Dedifferentiated amniotic fluid mesenchymal stem cell (primary cell): Measurements from ENCODE around the gene PDCD1.

ENCODE experiments used
- DNase-seq: peaks from one replicate; pipeline ENCODE4 v3.0.0-alpha.2; 2016; ENCODE audit errors: extremely low spot score

The PDCD1 gene

DNA sequence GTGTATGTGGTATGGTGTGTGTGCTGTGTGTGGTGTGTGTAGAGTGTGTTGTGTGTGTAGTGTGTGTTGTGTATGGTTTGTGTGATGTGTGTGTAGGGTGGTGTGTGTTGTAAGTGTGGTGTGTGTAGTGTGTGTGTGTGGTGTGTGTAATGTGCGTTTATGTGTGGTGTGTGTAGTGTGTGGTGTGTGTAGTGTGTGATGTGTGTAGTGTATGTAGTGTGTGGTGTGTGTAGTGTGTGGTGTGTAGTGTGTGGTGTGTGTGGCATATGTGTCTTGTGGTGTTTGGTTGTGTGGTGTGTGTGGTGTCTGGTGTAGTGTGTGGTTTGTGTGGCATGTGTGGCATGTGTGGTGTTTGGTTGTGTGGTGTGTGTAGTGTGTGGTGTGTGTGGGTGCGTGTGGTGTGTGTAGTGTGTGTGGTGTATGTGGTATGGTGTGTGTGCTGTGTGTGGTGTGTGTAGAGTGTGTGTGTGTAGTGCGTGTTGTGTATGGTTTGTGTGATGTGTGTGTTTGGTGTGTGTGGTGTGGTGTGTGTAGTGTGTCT lies 6.8 kb upstream of the PDCD1 start:
- no peak for DNase-seq

DNA sequence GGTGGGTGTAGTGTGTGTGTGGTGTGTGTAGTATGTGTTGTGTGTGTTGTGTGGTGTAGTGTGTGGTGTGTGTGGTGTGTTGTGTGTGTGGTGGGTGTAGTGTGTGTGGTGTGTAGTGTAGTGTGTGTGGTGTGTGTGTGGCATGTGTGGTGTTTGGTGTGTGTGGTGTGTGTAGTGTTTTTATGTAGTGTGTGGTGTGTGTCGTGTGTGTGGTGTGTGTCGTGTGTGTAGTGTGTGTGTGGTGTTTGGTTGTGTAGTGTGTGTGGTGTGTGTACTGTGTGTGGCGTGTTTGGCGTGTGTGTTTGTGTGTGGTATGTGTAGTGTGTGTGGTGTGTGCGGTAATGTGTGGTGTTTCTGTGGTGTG lies 6.1 kb upstream of the PDCD1 start:
- DNase-seq, result no peak

DNA sequence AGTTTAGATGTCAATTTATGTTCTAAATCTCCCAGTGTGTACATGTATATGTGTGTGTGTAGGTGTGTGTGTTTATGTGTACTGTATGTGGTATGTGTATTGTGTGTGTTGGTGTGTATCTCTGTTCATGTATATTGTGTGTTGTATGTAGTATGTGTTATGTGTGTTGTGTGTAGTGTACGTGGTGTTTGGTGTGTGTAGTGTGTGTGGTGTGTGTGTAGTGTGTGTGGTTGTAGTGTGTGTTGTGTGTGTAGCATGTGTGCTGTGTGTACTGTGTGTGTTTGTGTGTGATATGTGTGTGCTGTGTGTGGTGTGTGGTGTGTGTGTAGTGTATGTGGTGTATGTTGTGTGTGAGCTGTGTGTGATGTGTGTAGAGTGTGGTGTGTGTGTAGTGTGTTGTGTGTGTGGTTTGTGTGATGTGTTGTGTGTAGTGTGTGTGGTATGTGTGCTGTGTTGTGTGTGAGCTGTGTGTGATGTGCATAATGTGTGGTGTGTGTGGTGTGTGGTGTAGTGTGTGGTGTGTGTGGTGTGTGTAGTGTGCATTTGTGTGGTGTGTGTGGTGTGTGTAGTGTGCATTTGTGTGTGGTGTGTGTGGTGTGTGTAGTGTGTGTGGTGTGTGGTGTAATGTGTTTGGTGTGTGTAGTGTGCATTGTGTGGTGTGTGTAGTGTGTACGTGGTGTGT lies 5.6 kb upstream of the PDCD1 start:
- DNase-seq, result no peak

DNA sequence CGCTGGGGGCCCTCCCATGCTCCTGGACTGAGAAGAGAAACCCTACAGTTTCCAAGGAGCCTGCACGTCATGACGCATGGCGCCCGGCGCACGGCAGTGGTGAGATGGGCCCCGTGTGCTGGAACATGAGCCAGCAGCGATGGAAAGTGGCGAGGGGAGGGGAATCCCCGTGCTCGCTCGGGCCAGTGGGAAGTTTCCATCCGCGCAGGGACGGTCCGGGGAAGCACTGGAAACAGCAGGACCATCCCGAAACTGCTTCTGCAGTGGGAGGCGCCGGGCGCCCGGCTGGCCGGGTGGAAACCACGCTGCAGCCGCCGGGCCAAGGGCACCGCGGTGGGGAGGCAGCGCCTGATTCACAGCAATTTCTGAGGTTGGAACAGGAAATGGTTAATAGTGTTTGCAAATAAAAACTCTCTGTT lies 4.9 kb upstream of the PDCD1 start:
- no peak for DNase-seq

GRCh38 chr2:241862775-241863535 lies 4.3 kb upstream of the PDCD1 start:
- no peak for DNase-seq

DNA sequence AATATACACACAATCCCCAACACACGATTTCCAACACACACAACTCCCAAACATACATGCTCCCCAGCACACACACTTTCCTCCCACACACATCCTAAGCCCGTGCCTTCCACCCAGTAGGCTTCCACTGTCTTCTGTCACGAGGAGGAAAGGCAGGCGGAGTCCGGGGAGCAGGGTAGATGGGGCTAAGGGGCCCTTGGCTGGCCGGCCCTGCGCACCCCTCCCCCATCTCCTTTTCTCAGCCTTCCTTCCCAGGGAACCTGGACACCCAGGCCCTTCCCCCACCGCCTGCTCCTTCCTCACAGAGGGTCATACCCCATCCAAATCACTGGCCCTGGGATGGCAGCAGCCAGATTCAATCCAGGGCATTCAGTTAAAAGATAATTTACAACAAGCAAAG lies 3.4 kb upstream of the PDCD1 start:
- DNase-seq, result no peak

- DNase-seq, result no peak
Observed at GRCh38 chr2:241861264-241861663, 2.6 kb upstream of the PDCD1 start.

DNA sequence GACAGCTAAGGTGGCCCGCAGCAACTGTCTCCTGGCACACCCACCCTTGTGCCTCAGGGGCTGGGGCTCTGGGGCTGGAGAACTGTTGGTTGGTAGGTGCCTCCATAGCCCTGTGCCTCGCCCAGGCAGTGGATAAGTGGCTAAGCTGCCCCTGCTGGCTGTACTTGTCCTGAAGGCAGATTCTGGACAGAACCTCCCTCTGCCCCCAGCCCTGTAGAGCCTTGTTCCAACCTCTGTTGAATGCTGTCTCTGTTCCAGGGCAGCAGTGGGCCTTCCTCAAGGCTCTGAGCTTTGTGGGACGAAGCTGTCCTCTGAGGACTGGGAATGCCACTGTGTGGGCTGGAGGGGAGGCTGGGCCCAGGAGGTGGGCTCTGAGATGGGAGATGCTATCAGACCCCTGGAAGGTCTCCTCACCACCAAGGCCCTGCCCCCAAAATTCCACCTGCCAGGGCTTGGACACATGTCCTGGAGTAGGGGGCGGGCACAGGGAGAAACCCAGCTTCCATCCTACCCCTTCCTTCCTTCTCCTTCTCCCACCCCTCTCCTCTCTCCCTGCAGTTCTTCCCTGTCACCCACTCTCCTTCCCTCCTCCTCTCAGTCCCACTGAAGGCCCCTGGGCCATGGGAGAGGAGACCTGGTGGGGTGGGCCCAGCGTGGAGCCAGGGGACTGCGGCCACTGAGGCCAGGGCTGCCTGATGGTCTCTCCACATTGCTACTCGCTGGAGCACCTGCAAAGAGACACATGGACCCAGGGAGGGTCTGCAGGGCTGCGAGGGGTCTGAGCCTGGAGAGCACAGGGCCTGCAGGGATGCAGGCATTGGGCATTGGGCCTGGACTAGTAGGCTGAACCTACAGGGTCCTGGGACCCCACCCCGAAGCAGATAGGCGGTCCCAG lies 1.7 kb upstream of the PDCD1 start:
- DNase-seq, result no peak

DNA sequence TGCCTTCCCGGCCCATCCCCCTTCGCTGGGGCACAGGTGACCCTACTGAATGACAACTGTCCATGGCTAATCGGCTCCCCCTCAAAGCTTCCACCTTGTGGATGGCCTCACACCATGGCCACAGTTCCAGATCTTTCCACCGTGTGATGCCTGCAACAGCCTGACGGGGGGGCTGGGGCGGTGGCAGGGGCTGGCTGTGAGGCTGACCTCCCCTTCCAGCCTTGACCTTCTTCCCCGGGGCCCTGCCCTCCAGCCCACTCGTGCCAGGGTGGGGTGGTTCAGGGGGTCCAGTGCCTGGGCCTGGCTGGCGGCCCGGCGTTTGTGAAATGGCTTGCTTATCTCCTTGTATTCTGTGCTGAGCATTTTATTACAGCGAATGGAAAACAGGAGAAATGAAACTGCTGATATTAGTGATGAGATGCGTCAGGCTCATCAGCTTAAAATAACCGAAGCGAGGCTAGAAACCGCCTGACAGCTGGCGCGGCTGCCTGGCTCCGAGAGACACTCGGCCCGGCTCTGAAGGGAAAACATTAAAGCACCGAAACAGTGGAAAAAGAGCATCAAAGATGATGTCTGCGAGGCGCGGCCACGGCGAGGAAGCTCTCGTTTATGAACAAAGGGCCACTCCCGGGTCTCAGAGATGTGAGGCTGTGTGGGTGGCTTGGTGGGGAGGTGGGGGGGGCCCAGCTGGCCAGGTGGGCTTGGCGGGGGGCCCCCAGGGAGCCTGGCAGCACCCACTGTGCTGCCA lies 916 bp upstream of the PDCD1 start:
- no peak for DNase-seq

DNA sequence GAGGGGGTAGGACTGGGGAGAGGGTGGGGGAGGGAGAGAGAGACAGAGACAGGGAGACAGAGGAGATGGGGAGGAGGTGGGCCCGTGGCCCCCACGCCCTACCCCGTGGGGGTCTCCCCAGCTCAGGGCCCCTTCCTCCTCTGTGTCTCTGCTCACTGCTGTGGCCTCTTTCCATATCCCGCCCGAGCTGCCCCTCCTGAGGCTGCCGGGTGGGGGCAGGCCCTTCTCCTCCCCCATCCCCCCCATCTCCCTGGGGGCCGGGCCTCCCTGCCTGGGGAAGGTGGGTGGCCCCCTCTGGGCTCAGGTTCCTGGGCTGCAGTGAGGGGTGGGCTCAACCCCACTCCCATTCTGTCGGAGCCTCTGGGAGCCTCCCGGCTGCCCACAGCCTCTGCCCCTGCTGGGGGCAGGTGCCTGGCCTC lies 332 bp upstream of the PDCD1 start:
- no peak for DNase-seq

DNA sequence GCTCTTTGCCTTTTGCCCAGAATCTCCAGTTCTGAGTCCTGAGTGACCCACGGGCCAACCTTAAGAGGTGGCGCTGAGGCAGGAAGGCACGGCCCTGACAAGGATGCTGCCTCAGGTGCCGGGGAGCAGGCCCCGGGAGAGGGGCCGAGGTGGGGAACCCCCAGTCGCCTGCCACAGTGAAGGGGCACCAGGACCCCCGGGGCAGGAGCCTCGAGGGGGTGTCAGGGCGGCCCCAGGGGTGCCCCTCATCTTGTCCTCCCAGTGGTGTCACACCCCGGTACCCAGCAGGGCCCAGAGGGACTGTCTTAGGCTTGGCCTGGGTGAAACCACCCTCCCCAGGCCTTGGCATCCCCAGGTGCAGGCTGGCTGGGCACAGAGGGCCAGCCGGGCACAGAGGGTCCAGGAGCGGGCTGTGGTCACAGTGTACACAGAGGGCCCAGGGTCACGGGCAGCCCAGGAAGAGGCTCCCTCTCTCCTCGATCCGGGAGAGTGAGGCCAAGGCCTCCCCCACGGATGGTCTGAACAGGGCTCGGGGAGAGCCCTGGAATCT lies 1.0 kb downstream of the PDCD1 start:
- DNase-seq, result no peak

- DNase-seq, result no peak
Observed at GRCh38 chr2:241857041-241857541, 1.6 kb downstream of the PDCD1 start.

DNA sequence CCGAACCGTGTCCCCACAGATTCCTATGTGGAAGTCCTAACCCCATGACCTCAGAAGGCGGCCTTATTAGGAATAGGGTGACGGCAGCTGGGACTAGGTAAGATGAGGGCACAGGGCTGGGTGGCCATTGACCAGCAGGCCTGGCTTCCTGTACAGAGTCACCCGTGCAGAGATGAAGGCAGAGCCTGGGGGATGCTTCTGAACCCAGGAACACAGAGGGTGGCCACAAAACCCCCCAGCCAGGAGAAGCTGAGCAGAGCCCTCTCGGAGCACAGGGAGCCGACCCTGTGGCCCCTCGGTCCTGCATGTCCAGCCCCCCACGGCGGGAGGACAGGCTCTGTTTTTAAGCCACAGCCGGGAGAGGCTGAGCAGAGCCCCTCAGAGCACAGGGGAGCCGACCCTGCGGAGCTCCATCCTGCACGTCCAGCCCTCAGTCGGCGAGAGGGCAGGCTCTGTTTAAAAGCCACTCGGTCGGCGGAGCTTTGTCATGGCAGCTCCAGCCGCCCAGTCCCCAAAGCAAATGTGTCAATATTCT lies 2.7 kb downstream of the PDCD1 start:
- no peak for DNase-seq

DNA sequence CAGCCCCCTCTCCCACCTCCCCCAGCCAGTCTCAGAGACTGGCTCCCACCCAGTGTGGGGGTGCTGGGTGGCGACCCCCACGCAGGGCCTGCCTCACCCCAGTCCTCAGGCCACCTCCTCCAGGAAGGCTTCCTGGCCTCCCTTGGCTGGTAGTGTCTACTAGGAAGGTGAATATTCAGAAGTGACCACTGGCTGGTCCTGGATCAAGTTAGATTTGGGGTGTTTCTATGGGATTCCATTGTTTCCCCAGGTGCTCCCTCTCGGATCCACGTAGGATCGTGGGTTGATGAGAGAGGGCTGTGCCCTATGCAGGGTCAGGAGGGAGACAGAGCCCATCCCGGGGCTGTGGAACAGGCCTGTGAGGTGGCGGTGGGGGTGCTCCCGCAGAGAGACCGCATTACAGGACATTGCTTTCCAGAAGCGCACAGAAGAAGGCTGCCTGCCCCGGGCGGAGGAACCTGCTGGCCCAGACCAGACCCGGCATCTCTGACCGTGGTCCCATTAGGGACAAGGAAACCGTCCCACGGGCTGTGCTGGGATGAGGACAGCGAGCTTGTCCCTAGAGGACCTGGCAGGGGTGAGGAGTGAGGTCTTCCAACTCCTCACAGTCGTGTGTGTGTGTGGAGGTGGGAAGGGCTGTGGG lies 3.3 kb downstream of the PDCD1 start:
- DNase-seq, result no peak

GRCh38 chr2:241854342-241855244 lies 4.1 kb downstream of the PDCD1 start:
- no peak for DNase-seq

DNA sequence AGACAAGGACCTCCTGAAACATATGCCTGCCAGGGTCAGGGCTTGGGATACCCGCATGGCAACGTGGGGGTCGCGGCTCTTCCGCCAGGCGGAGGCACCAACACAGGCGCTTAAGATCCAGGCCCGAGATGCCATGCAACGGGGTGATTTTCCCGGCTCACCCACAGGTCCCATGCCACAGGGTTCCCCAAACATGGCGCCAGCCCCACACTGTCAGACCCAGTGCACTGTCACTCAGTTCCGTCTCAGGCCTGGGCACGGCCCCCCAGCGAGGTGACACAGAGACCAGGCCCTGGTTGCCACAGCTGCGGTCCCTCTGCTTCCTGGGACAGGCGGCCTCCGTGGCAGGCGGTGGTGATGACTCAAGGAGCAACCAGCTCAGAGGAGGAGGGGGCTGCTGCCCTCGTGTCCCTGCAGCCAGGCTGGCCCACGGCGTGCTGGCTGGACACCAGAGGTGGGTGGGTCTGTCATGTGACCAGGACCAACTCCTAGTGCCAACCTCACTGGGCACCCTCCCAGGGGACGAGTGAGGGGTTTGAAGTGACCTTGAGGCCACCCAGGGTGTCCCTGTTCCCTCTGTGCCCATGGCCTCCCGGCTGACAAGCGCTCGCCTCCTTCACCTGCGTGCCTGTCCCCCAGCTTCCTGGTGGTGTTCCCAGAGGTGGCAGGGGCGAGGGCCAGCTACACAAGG lies 4.9 kb downstream of the PDCD1 start:
- no peak for DNase-seq

DNA sequence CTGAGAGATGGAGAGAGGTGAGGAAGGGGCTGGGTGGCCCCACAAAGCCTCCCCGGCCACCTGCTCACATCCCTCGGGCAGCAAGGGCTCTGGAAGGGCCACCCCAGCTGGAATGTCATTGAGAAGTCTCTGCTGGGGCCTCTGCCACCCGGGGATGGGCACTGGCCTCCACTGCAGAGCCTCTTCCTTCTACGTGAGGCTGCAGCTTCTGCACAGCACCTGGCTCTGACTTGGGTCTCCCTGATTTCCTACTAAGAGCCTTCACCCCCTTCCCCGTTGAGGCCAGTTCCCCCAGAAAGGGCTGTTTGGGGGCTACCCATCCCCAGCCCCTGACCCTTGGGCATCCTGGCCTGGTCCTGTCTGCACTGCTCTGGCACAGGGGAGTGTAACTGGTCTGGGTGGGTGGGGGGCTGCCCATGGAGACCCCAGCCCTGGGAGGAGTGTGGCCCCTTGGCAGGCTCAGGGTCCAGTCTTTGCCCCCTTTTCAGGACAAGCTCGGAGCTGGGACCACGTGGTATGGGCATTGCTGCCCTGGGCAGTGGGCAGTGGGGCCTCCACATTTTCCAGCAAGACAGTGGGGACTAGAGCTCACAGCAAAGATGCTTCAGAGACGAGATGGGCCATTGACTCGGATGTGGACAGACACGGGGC lies 5.6 kb downstream of the PDCD1 start:
- no peak for DNase-seq
